Tibial artery (tissue), 4 donors: ENCODE results near the gene CDK5RAP1.
"Not testable (repeated sequence)": the region's sequence is repeated elsewhere in the genome, so short reads cannot be mapped to it uniquely, and the experiment has no call there.

ENCODE experiments used
- DNase-seq, 2 donors: peaks; one replicate each; pipeline ENCODE4 v3.0.0-alpha.2; 2019
- H3K27ac ChIP-seq, 2 donors: fragments of 200-600 bp; sonication (generic) in 1 of 2; 1 replicate in 1 of 2; 2 replicates in 1 of 2; pipeline ENCODE4 v1.5.1; 2018 to 2019; ENCODE audit warnings: mild to moderate bottlenecking in 1 of 2
- H3K27me3 ChIP-seq, 2 donors: fragments of 200-600 bp; sonication (generic) in 1 of 2; one replicate each; pipeline versions ENCODE4 v1.5.1 to v1.6.0; 2016 to 2019
- H3K36me3 ChIP-seq, 3 donors: fragments of 200-600 bp; sonication (generic) in 2 of 3; one replicate each; pipeline ENCODE4 v1.5.1; 2016 to 2019; ENCODE audit warnings: mild to moderate bottlenecking in 2 of 3
- H3K4me1 ChIP-seq, 4 donors: fragments of 200-600 bp; sonication (generic) in 2 of 4; 1 replicate in 3 of 4; 2 replicates in 1 of 4; pipeline ENCODE4 v1.5.1; 2016 to 2019
- H3K4me3 ChIP-seq, 2 donors: fragments of 200-600 bp; sonication (generic) in 1 of 2; 1 replicate in 1 of 2; 2 replicates in 1 of 2; pipeline ENCODE4 v1.5.1; 2018 to 2019; ENCODE audit warnings: mild to moderate bottlenecking in 2 of 2
- H3K9me3 ChIP-seq, 3 donors: fragments of 200-600 bp; sonication (generic) in 1 of 3; one replicate each; pipeline ENCODE4 v1.5.1; 2016 to 2019
- intact Hi-C: fragments of 100-400 bp; cut with DNase I; formaldehyde crosslinking; loops from one replicate; pipeline ENCODE4 v1.15.0; 2023; ENCODE audit warnings: low total_unique reads
- TF ChIP-seq, protein P1 (sequence below), 2 experiments: fragments of 200-600 bp in 1 of 2; fragments of 450-650 bp in 1 of 2; IDR thresholded peaks; one replicate each; pipeline ENCODE4 v1.5.1; 2017 to 2019; ENCODE audit warnings: antibody characterized with exemption in 2 of 2, mild to moderate bottlenecking in 1 of 2, moderate library complexity in 1 of 2

CDK5RAP1 gene

GRCh38 chr20:33443512-33444239 is 42.4 kb upstream of the CDK5RAP1 start, which contains the start of gene SNTA1:
Gene SNTA1 (minus strand): TSS chr20:33443763. CDS start chr20:33443620, 143 bp downstream.
- Histone ChIP-seq H3K27ac (peak within 1 kb of the TSS; percentile 88 to 93), H3K9me3 (no peaks in the 10 kb centered on the region), H3K36me3 (no peaks in the 10 kb centered on the region), H3K27me3 (no peaks in the 10 kb centered on the region), H3K4me1 (peaks cover 0 to 43% (median 29%) of the 10 kb centered on the region in 4 donors), H3K4me3 (peak within 1 kb of the TSS; percentile 71 to 77)
- TF ChIP-seq, protein P1, sequence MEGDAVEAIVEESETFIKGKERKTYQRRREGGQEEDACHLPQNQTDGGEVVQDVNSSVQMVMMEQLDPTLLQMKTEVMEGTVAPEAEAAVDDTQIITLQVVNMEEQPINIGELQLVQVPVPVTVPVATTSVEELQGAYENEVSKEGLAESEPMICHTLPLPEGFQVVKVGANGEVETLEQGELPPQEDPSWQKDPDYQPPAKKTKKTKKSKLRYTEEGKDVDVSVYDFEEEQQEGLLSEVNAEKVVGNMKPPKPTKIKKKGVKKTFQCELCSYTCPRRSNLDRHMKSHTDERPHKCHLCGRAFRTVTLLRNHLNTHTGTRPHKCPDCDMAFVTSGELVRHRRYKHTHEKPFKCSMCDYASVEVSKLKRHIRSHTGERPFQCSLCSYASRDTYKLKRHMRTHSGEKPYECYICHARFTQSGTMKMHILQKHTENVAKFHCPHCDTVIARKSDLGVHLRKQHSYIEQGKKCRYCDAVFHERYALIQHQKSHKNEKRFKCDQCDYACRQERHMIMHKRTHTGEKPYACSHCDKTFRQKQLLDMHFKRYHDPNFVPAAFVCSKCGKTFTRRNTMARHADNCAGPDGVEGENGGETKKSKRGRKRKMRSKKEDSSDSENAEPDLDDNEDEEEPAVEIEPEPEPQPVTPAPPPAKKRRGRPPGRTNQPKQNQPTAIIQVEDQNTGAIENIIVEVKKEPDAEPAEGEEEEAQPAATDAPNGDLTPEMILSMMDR (IDR thresholded peaks at IDR 0.05): peak in 1 of 2 experiments; percentile 8
- peak; percentile 95 to 97 for DNase-seq
- intact Hi-C loops: no loop called here

DNA sequence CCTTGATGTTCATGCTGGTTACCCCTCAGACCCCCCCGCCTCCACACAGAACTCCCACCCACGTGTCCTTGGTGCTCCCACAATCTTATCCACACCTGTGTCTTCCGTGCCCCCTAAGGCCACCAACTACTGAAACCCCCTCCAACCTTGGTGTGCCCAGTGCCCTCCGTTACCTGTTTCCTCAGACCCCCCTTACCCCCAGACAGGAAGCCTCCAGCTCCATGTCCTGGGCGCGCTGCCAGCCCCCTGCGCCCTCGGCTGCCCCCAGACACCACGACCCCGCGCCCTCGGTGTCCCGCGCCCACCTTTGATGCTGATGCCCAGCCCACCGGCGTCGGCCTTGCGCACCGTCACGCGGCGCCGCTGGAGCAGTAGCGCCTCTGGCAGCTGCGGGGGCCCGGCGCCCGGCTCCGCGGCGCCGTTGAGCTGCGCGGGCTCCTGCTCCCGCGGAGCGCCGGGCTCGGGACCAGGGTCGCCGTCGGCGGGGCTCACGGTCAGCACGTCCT is 41.7 kb upstream of the CDK5RAP1 start:
- no peaks in the 10 kb centered on the region for H3K27me3 ChIP-seq

GRCh38 chr20:33442136-33443005 is 41.1 kb upstream of the CDK5RAP1 start:
- no peaks in the 10 kb centered on the region for H3K9me3 ChIP-seq
- TF ChIP-seq, protein P1 (IDR thresholded peaks at IDR 0.05): no peak
- H3K36me3 ChIP-seq: no peaks in the 10 kb centered on the region
- peak overlapping the region; percentile 71 to 77 for H3K4me3 ChIP-seq
- H3K27me3 ChIP-seq: no peaks in the 10 kb centered on the region
- H3K4me1 ChIP-seq: peaks cover 0 to 56% (median 38%) of the 10 kb centered on the region in 4 donors
- intact Hi-C loops: no loop called here
- H3K27ac ChIP-seq: peak overlapping the region; percentile 88 to 93
- no peak for DNase-seq

More for the DNA sequence above, 41.7 kb upstream of the CDK5RAP1 start:
- H3K36me3 ChIP-seq: no peaks in the 10 kb centered on the region
- DNase-seq: peak; percentile 37 to 74
- TF ChIP-seq, protein P1 (IDR thresholded peaks at IDR 0.05): no peak
- H3K9me3 ChIP-seq: no peaks in the 10 kb centered on the region
- intact Hi-C loops: no loop called here
- H3K4me1 ChIP-seq: peaks cover 0 to 49% (median 31%) of the 10 kb centered on the region in 4 donors
- peak overlapping the region; percentile 88 to 93 for H3K27ac ChIP-seq
- H3K4me3 ChIP-seq: peak overlapping the region; percentile 71 to 77

GRCh38 chr20:33441142-33441955 is 40.0 kb upstream of the CDK5RAP1 start:
- Histone ChIP-seq H3K27ac (peak overlapping the region; percentile 88 to 93), H3K4me1 (peaks cover 0 to 66% (median 40%) of the 10 kb centered on the region in 4 donors)
- no peak for DNase-seq

DNA sequence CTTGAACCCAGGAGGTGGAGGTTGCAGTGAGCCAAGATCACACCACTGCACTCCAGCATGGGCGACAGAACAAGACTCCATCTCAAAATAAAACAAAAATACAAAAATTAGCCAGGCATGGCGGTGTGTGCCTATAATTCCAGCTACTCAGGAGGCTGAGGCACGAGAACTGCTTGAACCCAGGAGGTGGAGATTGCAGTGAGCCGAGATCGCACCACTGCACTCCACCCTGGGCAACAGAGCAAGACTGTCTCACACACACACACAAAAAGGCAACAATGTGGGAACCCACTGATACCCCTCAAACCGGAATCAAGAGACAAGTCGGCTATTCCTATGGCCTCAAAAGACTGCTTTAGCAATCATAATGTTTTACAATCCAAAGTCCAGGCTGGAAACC is 39.2 kb upstream of the CDK5RAP1 start:
- H3K27ac ChIP-seq: peak overlapping the region; percentile 88 to 93
- intact Hi-C loops: not testable (repeated sequence)

More at GRCh38 chr20:33441142-33441955, 40.0 kb upstream of the CDK5RAP1 start:
- no peaks in the 10 kb centered on the region for H3K9me3 ChIP-seq
- H3K36me3 ChIP-seq: no peaks in the 10 kb centered on the region
- no peaks in the 10 kb centered on the region for H3K27me3 ChIP-seq
- peak overlapping the region in 1 of 2 donors; percentile 77 for H3K4me3 ChIP-seq
- intact Hi-C loops: no loop called here
- TF ChIP-seq, protein P1 (IDR thresholded peaks at IDR 0.05): no peak

More for the DNA sequence above, 39.2 kb upstream of the CDK5RAP1 start:
- H3K9me3 ChIP-seq, H3K4me3 ChIP-seq, H3K36me3 ChIP-seq, H3K27me3 ChIP-seq, DNase-seq: not testable (repeated sequence)
- peaks cover 0 to 68% (median 40%) of the 10 kb centered on the region in 4 donors for H3K4me1 ChIP-seq
